ENCODE measurements around the gene SEC24A. TPM values are rescaled to one million over a fixed set of nuclear protein-coding genes. Genes with fewer than 3 reads are reported as not detected.

SEC24A gene
- total RNA-seq, 1 experiment from 2014 or later = 30.4 TPM

- Mint-ChIP-seq H3K4me1 (peaks cover 5 to 6% of the 10 kb centered on the region in 2 experiments; a peak in 2 of 4 replicates), H3K9me3 (no peaks in the 10 kb centered on the region), H3K4me3 (no peak overlapping the region), H3K27me3 (ENCODE audit: low read depth) (no peaks in the 10 kb centered on the region), H3K27ac (peak overlapping the region in 1 of 3 experiments; percentile 32; a peak in 2 of 7 replicates), H3K36me3 (ENCODE audit: insufficient read depth in 1 of 3, low read depth in 3 of 3) (peaks cover 5 to 46% (median 21%) of the 10 kb centered on the region in 3 experiments; a peak in 6 of 7 replicates)
- no peaks in the 10 kb centered on the region for H3K9me3 ChIP-seq (ENCODE audit: control insufficient read depth, low read depth, low read length)
- no peak for DNase-seq
- H3K14ac ChIP-seq (ENCODE audit: insufficient read depth, low read length) = no peak overlapping the region
- H4K8ac ChIP-seq (replicated peaks; ENCODE audit: insufficient read length, low read depth, low read length) = no peak overlapping the region
- H3K23me2 ChIP-seq (ENCODE audit: insufficient read length, low read depth, low read length, poor library complexity, severe bottlenecking) = no peaks in the 10 kb centered on the region
- no peak overlapping the region for H3K56ac ChIP-seq (ENCODE audit: insufficient read length, low read depth, low read length)
- no CpG with 5 or more reads among the region's 1 CpG for WGBS (ENCODE audit: extremely low coverage, insufficient read length, low lambda C conversion rate)
- H3K9ac ChIP-seq (ENCODE audit: extremely low read depth, insufficient read length, low read length) = no peak overlapping the region
- no peak overlapping the region for H3K4ac ChIP-seq (ENCODE audit: low read depth, low read length)
- H2BK20ac ChIP-seq (ENCODE audit: low read depth, low read length, poor library complexity, severe bottlenecking) = no peak overlapping the region
- H2AFZ ChIP-seq (ENCODE audit: low read length) = no peak overlapping the region
- no peak overlapping the region for H3K4me2 ChIP-seq (ENCODE audit: insufficient read depth, insufficient read length, low read length)
- no peaks in the 10 kb centered on the region for H3K4me1 ChIP-seq (ENCODE audit: insufficient read depth, low read length)
- H2AK5ac ChIP-seq (ENCODE audit: insufficient read length, low read length) = no peak overlapping the region
- H2BK120ac ChIP-seq (ENCODE audit: low read depth, low read length, poor library complexity, severe bottlenecking) = no peak overlapping the region
- H4K20me1 ChIP-seq (ENCODE audit: control insufficient read depth, insufficient read depth, insufficient read length) = no peaks in the 10 kb centered on the region
- no peak overlapping the region for H3K27ac ChIP-seq (ENCODE audit: insufficient read length, low read depth, low read length)
- no peak overlapping the region for H4K91ac ChIP-seq (ENCODE audit: insufficient read length, low read depth, low read length)
- no peak overlapping the region for H2BK5ac ChIP-seq (ENCODE audit: insufficient read length, low read length)
- no peaks in the 10 kb centered on the region for H3K27me3 ChIP-seq (ENCODE audit: insufficient read depth, low read length)
- H3K79me1 ChIP-seq (ENCODE audit: insufficient read depth, low read depth, low read length, poor library complexity, severe bottlenecking) = no peaks in the 10 kb centered on the region
- TF ChIP-seq CTCF (conservative IDR thresholded peaks at IDR 0.05) = no peak
- H3K79me2 ChIP-seq (ENCODE audit: insufficient read depth, low read length) = no peaks in the 10 kb centered on the region
- no peak overlapping the region for H3K18ac ChIP-seq (ENCODE audit: insufficient read length, low read depth, low read length)
- no peak overlapping the region for H3T11ph ChIP-seq (ENCODE audit: low read length)
- no peak overlapping the region for H2BK12ac ChIP-seq (ENCODE audit: insufficient read length, low read depth, low read length)
- H2BK15ac ChIP-seq (ENCODE audit: low read depth, low read length) = no peak overlapping the region
- H3K23ac ChIP-seq (ENCODE audit: insufficient read length, low read depth, low read length) = no peak overlapping the region
- H4K5ac ChIP-seq (ENCODE audit: insufficient read length, low read depth, low read length) = no peak overlapping the region
Measured at GRCh38 chr5:134604908-134605307, 43.7 kb upstream of the SEC24A start.
